ENCODE data around the gene LRRC3B.
"Not testable (repeated sequence)": the region's sequence is repeated elsewhere in the genome, so short reads cannot be mapped to it uniquely, and the experiment has no call there.

The LRRC3B gene

GRCh38 chr3:26592451-26592850 lies 30.1 kb upstream of the LRRC3B start:
- no peak overlapping the region for H3K14ac ChIP-seq (ENCODE audit: low read length in 2 of 2)
- no peak overlapping the region for H2BK15ac ChIP-seq (ENCODE audit: low read depth, poor library complexity, severe bottlenecking)
- no peak overlapping the region for H2AFZ ChIP-seq (ENCODE audit: low read depth, low read length)
- H3K4me2 ChIP-seq (ENCODE audit: low read length, poor library complexity, severe bottlenecking): no peak overlapping the region
- H3K4me3 ChIP-seq (ENCODE audit: insufficient read depth in 1 of 2, low read depth in 1 of 2, low read length in 2 of 2): no peak overlapping the region
- no peaks in the 10 kb centered on the region for H3K4me1 ChIP-seq (ENCODE audit: control insufficient read depth, insufficient read depth, low read depth, low read length)
- H3K27me3 ChIP-seq (ENCODE audit: control insufficient read depth in 1 of 2, insufficient read depth in 1 of 2, low read length in 2 of 2): no peaks in the 10 kb centered on the region
- H3K27ac ChIP-seq (ENCODE audit: low read length, poor library complexity, severe bottlenecking): no peak overlapping the region
- no peak overlapping the region for H4K8ac ChIP-seq (ENCODE audit: low read length)
- H3K9me3 ChIP-seq (ENCODE audit: control insufficient read depth, low read length): peaks cover 18% of the 10 kb centered on the region
- H2AK5ac ChIP-seq (ENCODE audit: low read length, severe bottlenecking): no peak overlapping the region
- no peak overlapping the region for H2BK5ac ChIP-seq (ENCODE audit: low read depth, low read length, poor library complexity, severe bottlenecking)
- no peak for DNase-seq
- H3K79me1 ChIP-seq (replicated peaks; ENCODE audit: low read length, poor library complexity, severe bottlenecking): no peaks in the 10 kb centered on the region
- H2BK120ac ChIP-seq (ENCODE audit: low read depth, low read length): no peak overlapping the region
- H3K23ac ChIP-seq (ENCODE audit: low read length in 2 of 2): no peak overlapping the region
- H4K91ac ChIP-seq (ENCODE audit: low read length): no peak overlapping the region
- no peak overlapping the region for H2BK12ac ChIP-seq (ENCODE audit: low read length in 2 of 2)
- no peaks in the 10 kb centered on the region for H3K36me3 ChIP-seq (ENCODE audit: control insufficient read depth in 1 of 2, insufficient read depth in 2 of 2, low read depth in 1 of 2, low read length in 2 of 2)
- 92% methylated on average over 4 of the region's 4 CpGs for WGBS
- H3K9ac ChIP-seq (ENCODE audit: low read length): no peak overlapping the region
- no peak overlapping the region for H3K4ac ChIP-seq (ENCODE audit: low read depth in 1 of 2, low read length in 2 of 2)
- no peak overlapping the region for H3K18ac ChIP-seq (ENCODE audit: low read depth in 1 of 2, low read length in 2 of 2)

- no peak overlapping the region for H3K14ac ChIP-seq (ENCODE audit: low read length in 2 of 2)
- no peak overlapping the region for H3K4me2 ChIP-seq (ENCODE audit: low read length, poor library complexity, severe bottlenecking)
- H3K4ac ChIP-seq (ENCODE audit: low read depth in 1 of 2, low read length in 2 of 2): no peak overlapping the region
- no peak overlapping the region for H2BK15ac ChIP-seq (ENCODE audit: low read depth, poor library complexity, severe bottlenecking)
- H3K4me1 ChIP-seq (ENCODE audit: control insufficient read depth, insufficient read depth, low read depth, low read length): no peaks in the 10 kb centered on the region
- no peak overlapping the region for H3K18ac ChIP-seq (ENCODE audit: low read depth in 1 of 2, low read length in 2 of 2)
- no peak overlapping the region for H3K4me3 ChIP-seq (ENCODE audit: insufficient read depth in 1 of 2, low read depth in 1 of 2, low read length in 2 of 2)
- no peak overlapping the region for H2AFZ ChIP-seq (ENCODE audit: low read depth, low read length)
- H3K36me3 ChIP-seq (ENCODE audit: control insufficient read depth in 1 of 2, insufficient read depth in 2 of 2, low read depth in 1 of 2, low read length in 2 of 2): no peaks in the 10 kb centered on the region
- no peak overlapping the region for H2BK120ac ChIP-seq (ENCODE audit: low read depth, low read length)
- no peak overlapping the region for H4K8ac ChIP-seq (ENCODE audit: low read length)
- no peak overlapping the region for H2AK5ac ChIP-seq (ENCODE audit: low read length, severe bottlenecking)
- no peak overlapping the region for H2BK12ac ChIP-seq (ENCODE audit: low read length in 2 of 2)
- no peak overlapping the region for H3K9ac ChIP-seq (ENCODE audit: low read length)
- no peaks in the 10 kb centered on the region for H3K79me1 ChIP-seq (replicated peaks; ENCODE audit: low read length, poor library complexity, severe bottlenecking)
- H4K91ac ChIP-seq (ENCODE audit: low read length): no peak overlapping the region
- 80% methylated on average over 3 of the region's 3 CpGs for WGBS
- DNase-seq: no peak
- no peaks in the 10 kb centered on the region for H3K27me3 ChIP-seq (ENCODE audit: control insufficient read depth in 1 of 2, insufficient read depth in 1 of 2, low read length in 2 of 2)
- no peak overlapping the region for H2BK5ac ChIP-seq (ENCODE audit: low read depth, low read length, poor library complexity, severe bottlenecking)
- H3K27ac ChIP-seq (ENCODE audit: low read length, poor library complexity, severe bottlenecking): no peak overlapping the region
- peaks cover 10% of the 10 kb centered on the region for H3K9me3 ChIP-seq (ENCODE audit: control insufficient read depth, low read length)
- no peak overlapping the region for H3K23ac ChIP-seq (ENCODE audit: low read length in 2 of 2)
These were observed 26.2 kb upstream of the LRRC3B start for GRCh38 chr3:26596335-26596734.

- not testable (repeated sequence) for H3K4ac ChIP-seq (ENCODE audit: low read depth in 1 of 2, low read length in 2 of 2); H3K4me2 ChIP-seq (ENCODE audit: low read length, poor library complexity, severe bottlenecking); H3K23ac ChIP-seq (ENCODE audit: low read length in 2 of 2); H3K14ac ChIP-seq (ENCODE audit: low read length in 2 of 2); H3K4me3 ChIP-seq (ENCODE audit: insufficient read depth in 1 of 2, low read depth in 1 of 2, low read length in 2 of 2); H2AK5ac ChIP-seq (ENCODE audit: low read length, severe bottlenecking); H2BK12ac ChIP-seq (ENCODE audit: low read length in 2 of 2); H3K27me3 ChIP-seq (ENCODE audit: control insufficient read depth in 1 of 2, insufficient read depth in 1 of 2, low read length in 2 of 2); H4K91ac ChIP-seq (ENCODE audit: low read length); H3K36me3 ChIP-seq (ENCODE audit: control insufficient read depth in 1 of 2, insufficient read depth in 2 of 2, low read depth in 1 of 2, low read length in 2 of 2); H2BK15ac ChIP-seq (ENCODE audit: low read depth, poor library complexity, severe bottlenecking); H2BK120ac ChIP-seq (ENCODE audit: low read depth, low read length); H2AFZ ChIP-seq (ENCODE audit: low read depth, low read length); H3K27ac ChIP-seq (ENCODE audit: low read length, poor library complexity, severe bottlenecking); H2BK5ac ChIP-seq (ENCODE audit: low read depth, low read length, poor library complexity, severe bottlenecking); H4K8ac ChIP-seq (ENCODE audit: low read length); DNase-seq; H3K9ac ChIP-seq (ENCODE audit: low read length); H3K18ac ChIP-seq (ENCODE audit: low read depth in 1 of 2, low read length in 2 of 2); H3K4me1 ChIP-seq (ENCODE audit: control insufficient read depth, insufficient read depth, low read depth, low read length); H3K79me1 ChIP-seq (replicated peaks; ENCODE audit: low read length, poor library complexity, severe bottlenecking)
- WGBS: 64% methylated on average over 1 of the region's 1 CpG
- peaks cover 12% of the 10 kb centered on the region for H3K9me3 ChIP-seq (ENCODE audit: control insufficient read depth, low read length)
These were observed 19.3 kb upstream of the LRRC3B start for GRCh38 chr3:26603311-26603710.

GRCh38 chr3:26603771-26604170 lies 18.8 kb upstream of the LRRC3B start:
- not testable (repeated sequence) for H3K23ac ChIP-seq (ENCODE audit: low read length in 2 of 2); H3K4me3 ChIP-seq (ENCODE audit: insufficient read depth in 1 of 2, low read depth in 1 of 2, low read length in 2 of 2); H3K9ac ChIP-seq (ENCODE audit: low read length); H2BK15ac ChIP-seq (ENCODE audit: low read depth, poor library complexity, severe bottlenecking); H2BK12ac ChIP-seq (ENCODE audit: low read length in 2 of 2); H2BK120ac ChIP-seq (ENCODE audit: low read depth, low read length); H3K14ac ChIP-seq (ENCODE audit: low read length in 2 of 2); H3K4ac ChIP-seq (ENCODE audit: low read depth in 1 of 2, low read length in 2 of 2); H3K36me3 ChIP-seq (ENCODE audit: control insufficient read depth in 1 of 2, insufficient read depth in 2 of 2, low read depth in 1 of 2, low read length in 2 of 2); H2AFZ ChIP-seq (ENCODE audit: low read depth, low read length); H4K91ac ChIP-seq (ENCODE audit: low read length); H2BK5ac ChIP-seq (ENCODE audit: low read depth, low read length, poor library complexity, severe bottlenecking); H3K27ac ChIP-seq (ENCODE audit: low read length, poor library complexity, severe bottlenecking); H4K8ac ChIP-seq (ENCODE audit: low read length); H3K27me3 ChIP-seq (ENCODE audit: control insufficient read depth in 1 of 2, insufficient read depth in 1 of 2, low read length in 2 of 2); H3K4me1 ChIP-seq (ENCODE audit: control insufficient read depth, insufficient read depth, low read depth, low read length); H3K79me1 ChIP-seq (replicated peaks; ENCODE audit: low read length, poor library complexity, severe bottlenecking); H3K18ac ChIP-seq (ENCODE audit: low read depth in 1 of 2, low read length in 2 of 2); H3K4me2 ChIP-seq (ENCODE audit: low read length, poor library complexity, severe bottlenecking); DNase-seq; H2AK5ac ChIP-seq (ENCODE audit: low read length, severe bottlenecking)
- H3K9me3 ChIP-seq (ENCODE audit: control insufficient read depth, low read length): peaks cover 14% of the 10 kb centered on the region
- WGBS: 24% methylated on average over 3 of the region's 3 CpGs
